HG03521 (cell line): ENCODE data around the gene PHETA1.
"Not testable (repeated sequence)": the region's sequence is repeated elsewhere in the genome, so short reads cannot be mapped to it uniquely, and the experiment has no call there.

Experiments
- ATAC-seq: cut with Tn5 transposase; IDR thresholded peaks from one replicate; pipeline ENCODE4 v1.9.1; 2021; ENCODE audit warnings: mild to moderate bottlenecking, moderate library complexity; ENCODE audit not compliant: unreplicated experiment

PHETA1 gene

DNA sequence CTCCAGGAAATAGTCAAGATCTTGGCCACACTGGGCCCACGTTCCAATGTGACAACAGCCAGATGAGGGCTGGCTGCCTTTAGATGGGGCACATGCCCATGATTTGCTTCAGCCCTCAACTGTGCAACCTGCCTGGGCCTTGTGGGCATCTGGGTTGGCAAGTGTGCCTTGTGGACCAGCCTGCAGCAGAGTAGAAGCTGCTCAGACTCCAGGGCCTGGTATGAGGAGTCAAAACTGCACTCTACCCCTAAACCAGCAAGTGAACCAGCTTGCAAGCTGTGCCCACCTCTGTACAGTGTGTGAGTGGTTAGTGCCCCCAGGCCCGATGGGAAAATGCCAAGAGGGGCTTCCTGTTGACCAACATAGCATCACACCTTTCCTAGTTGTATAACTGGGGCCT is 17.9 kb downstream of the PHETA1 start:
- ATAC-seq, result no peak

- ATAC-seq, result no peak
These were observed 19.0 kb downstream of the PHETA1 start for GRCh38 chr12:111349748-111350520.

DNA sequence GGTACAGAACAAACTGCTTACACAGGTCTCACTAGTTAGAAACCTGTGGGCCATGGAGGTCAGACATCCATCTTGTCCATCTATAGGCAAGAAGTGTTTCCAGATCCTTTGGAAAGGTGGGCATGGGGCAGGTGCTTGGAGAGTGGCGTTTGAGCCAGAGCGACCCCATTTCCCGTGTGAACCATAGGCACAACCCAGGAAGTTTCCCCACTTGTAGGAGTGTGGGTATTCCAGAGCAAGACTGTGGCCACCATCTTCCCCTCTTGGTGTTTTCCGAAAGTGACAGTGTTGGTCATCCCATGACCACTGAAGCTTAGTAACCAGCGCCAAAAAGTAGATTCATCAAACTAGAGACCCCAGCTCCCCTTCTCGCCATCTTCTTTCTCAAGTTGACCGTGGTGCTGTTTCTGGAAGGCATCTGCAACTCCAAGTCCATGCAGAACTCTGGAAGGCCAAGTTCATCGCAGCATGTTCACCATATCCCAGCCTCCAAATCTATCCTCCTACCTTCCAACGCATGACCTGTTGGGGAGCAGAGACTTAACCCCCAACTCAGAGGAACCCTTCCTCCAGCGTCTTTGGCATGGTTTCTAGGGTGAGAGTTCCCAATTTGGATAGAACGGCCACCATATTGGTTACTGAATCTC is 19.7 kb downstream of the PHETA1 start:
- no peak for ATAC-seq

DNA sequence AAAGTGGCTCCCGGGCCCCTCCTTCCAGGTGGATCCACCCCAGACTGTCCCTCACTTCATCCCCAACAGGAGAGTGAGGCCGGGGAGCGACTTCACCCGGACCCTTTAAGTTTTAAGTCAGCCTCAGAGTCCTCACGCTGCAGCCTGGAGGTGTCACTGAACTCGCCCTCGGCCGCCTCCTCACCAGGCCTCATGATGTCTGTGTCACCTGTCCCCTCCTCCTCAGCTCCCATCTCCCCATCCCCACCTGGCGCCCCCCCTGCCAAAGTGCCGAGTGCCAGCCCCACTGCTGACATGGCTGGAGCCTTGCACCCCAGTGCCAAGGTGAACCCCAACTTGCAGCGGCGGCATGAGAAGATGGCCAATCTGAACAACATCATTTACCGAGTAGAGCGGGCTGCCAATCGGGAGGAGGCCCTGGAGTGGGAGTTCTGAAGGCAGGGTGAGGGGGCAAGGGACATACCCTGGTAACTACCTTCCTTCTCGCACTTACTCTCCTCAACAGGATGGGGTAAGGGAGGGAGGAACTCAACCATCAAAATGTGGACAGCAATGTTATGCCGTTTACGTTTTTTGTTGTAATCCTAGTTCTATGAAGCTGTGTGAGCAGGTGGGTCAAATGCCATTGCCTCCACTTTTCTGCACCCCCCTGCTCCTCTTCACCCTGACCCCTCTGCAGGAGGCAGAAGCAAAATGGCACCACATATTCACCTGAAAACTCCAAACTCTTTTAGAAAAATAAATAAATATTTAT is 20.8 kb downstream of the PHETA1 start:
- no peak for ATAC-seq

GRCh38 chr12:111344254-111344875 is 24.5 kb downstream of the PHETA1 start:
- ATAC-seq, result no peak

GRCh38 chr12:111343181-111343580 is 25.7 kb downstream of the PHETA1 start:
- ATAC-seq, result no peak

DNA sequence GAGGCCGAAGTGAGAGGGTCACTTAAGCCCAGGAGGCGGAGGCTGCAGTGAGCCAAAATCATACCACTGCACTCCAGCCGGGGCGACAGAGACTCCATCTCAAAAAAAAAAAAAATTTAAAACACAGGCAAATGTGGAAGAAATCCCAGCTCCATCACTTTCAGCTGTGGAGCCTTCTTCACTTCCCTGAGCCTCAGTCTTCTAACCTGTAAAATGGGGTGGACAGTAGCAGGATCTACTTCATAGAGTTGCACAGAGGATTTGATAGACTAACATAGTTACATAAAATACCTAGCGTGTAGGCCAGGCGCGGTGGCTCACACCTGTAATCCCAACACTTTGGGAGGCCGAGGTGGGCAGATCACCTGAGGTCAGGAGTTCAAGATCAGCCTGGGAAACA is 26.5 kb downstream of the PHETA1 start:
- ATAC-seq, result no peak

GRCh38 chr12:111341426-111342065 is 27.3 kb downstream of the PHETA1 start:
- no peak for ATAC-seq

- not testable (repeated sequence) for ATAC-seq
These were observed 28.2 kb downstream of the PHETA1 start for GRCh38 chr12:111340680-111341079.

GRCh38 chr12:111340231-111340630 is 28.7 kb downstream of the PHETA1 start:
- no peak for ATAC-seq

DNA sequence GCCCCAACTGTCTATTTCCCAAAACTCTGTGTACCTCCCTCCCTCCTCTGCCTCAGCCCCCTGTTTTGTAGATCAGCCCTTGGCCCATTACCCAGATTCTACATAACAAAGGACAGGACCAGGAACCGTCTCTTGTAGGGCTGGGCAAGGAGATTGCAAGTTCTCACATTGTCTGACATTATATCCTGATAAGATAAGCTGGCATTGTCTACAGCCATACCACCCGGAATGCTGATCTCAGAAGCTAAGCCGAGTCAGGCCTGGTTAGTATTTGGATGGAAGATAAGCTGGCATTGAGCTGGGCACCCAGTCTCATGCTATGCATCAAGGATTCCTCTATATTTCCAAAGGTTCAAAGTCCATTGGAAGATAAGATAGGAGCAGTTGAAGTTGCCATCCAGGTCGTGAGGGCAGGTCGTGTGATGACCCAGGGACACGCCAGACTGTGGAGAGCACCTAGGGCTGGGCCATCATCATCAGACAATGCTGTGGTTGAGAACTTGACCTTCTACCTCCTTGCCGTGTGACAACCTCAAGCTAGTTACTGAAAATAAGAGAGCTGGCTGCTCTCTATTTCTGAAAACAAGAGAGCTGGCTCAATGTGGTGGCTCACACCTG is 29.5 kb downstream of the PHETA1 start:
- ATAC-seq, result no peak

DNA sequence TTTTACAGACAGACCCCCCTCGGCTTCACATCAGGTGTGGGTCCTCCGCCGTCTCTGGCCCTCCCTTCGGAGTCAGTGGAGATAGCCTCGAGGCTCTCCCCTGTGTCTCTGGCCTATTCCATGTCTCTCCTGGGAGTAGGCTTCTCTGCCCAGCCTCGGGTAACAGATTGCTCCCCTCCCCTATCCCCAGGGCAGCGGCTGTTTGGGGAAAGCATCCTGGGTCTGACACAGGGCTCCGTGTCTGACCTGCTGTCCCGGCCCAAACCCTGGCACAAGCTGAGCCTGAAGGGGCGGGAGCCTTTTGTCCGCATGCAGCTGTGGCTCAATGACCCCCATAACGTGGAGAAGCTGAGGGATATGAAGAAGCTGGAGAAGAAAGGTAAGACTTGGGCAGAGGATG is 30.8 kb downstream of the PHETA1 start:
- ATAC-seq, result no peak

GRCh38 chr12:111337371-111337770 is 31.5 kb downstream of the PHETA1 start:
- no peak for ATAC-seq

DNA sequence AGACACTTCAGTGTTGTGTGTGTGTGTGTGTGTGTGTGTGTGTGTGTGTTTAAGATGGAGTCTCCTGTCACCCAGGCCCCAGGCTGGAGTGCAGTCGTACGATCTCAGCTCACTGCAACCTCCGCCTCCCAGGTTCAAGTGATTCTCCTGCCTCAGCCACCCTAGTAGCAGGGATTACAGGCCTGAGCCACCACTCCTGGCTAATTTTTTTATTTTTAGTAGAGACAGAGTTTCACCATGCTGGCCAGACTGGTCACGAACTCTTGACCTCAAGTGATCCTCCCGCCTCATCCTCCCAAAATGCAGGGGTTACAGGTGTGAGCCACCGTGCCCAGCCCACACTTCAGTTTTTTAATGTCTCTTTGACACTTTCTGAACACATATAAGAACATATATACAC is 32.5 kb downstream of the PHETA1 start:
- ATAC-seq, result not testable (repeated sequence)

GRCh38 chr12:111335811-111336210 is 33.1 kb downstream of the PHETA1 start:
- ATAC-seq, result no peak

DNA sequence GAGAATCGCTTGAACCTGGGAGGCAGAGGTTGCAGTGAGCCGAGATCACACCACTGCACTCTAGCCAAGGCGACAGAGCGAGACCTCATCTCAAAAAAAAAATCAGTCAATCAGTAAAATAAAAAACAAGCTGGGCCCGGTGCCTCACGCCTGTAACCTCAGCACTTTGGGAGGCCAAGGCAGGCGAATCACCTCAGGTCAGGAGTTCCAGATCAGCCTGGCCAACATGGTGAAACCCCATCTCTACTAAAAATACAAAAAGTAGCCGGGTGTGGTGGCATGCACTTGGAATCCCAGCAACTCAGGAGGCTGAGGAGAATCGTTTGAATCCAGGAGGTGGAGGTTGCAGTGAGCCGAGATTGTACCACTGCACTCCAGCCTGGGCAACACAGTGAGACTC is 33.6 kb downstream of the PHETA1 start:
- ATAC-seq, result not testable (repeated sequence)

DNA sequence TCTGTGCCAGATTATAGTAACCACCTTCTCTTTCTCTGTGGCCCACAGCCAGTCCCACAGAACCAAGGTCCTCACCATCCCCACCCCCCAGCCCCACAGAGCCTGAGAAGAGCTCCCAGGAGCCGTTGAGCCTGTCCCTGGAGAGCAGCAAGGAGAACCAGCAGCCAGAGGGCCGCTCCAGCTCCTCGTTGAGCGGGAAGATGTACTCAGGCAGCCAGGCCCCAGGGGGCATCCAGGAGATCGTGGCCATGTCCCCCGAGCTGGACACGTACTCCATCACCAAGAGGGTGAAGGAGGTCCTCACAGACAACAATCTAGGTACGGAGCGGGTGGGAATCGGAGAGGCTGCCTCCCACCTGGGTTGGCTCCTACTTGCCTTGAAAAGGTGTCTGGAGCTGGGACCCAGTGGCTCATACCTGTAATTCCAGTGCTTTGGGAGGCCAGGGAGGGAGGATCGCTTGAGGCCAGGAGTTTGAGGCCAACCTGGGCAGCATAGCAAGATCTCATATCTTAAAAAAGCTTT is 34.4 kb downstream of the PHETA1 start:
- ATAC-seq, result no peak

- ATAC-seq, result no peak
These were observed 37.8 kb downstream of the PHETA1 start for GRCh38 chr12:111330800-111331752.

GRCh38 chr12:111328138-111328537 is 40.8 kb downstream of the PHETA1 start:
- ATAC-seq, result no peak
